RWPE2 (cell line): Measurements from ENCODE around the gene CLMN.

Experiments used
- ATAC-seq: fragments of 200-7000 bp; cut with Tn5 transposase; 3 replicates; pipeline ENCODE4 v1.9.1; 2021; ENCODE audit warnings: low read depth
- DNase-seq: peaks from one replicate; pipeline ENCODE4 v3.0.0-alpha.2; 2020; ENCODE audit warnings: low spot score
- H3K27ac ChIP-seq: fragments of 450-650 bp; 2 replicates; pipeline ENCODE4 v1.5.1; 2017; ENCODE audit warnings: mild to moderate bottlenecking; ENCODE audit not compliant: poor library complexity, severe bottlenecking
- H3K27me3 ChIP-seq: fragments of 250-450 bp; sonication (Bioruptor Pico); 2 replicates; pipeline ENCODE4 v1.5.1; 2021; ENCODE audit warnings: mild to moderate bottlenecking, moderate library complexity; ENCODE audit not compliant: insufficient read depth, poor library complexity, severe bottlenecking
- H3K36me3 ChIP-seq: fragments of 250-450 bp; sonication (Bioruptor Pico); 2 replicates; pipeline ENCODE4 v1.5.1; 2020; ENCODE audit warnings: low read depth, mild to moderate bottlenecking, moderate library complexity
- H3K4me1 ChIP-seq: fragments of 250-450 bp; sonication (Bioruptor Pico); 2 replicates; pipeline ENCODE4 v1.5.1; 2021; ENCODE audit warnings: mild to moderate bottlenecking, moderate library complexity; ENCODE audit not compliant: insufficient read depth, poor library complexity, severe bottlenecking
- H3K4me3 ChIP-seq: fragments of 250-450 bp; sonication (Bioruptor Pico); 2 replicates; pipeline ENCODE4 v1.5.1; 2021; ENCODE audit warnings: mild to moderate bottlenecking, moderate library complexity; ENCODE audit not compliant: severe bottlenecking
- H3K9me3 ChIP-seq: fragments of 250-450 bp; sonication (Bioruptor Pico); 2 replicates; pipeline ENCODE4 v1.5.1; 2021; ENCODE audit warnings: mild to moderate bottlenecking, moderate library complexity; ENCODE audit not compliant: severe bottlenecking
- CTCF ChIP-seq: fragments of 450-650 bp; IDR thresholded peaks from one replicate; pipeline ENCODE4 v1.5.1; 2017; ENCODE audit warnings: mild to moderate bottlenecking, moderate library complexity; ENCODE audit not compliant: poor library complexity, severe bottlenecking

The CLMN gene

GRCh38 chr14:95314609-95315008 lies 5.1 kb downstream of the CLMN start:
- DNase-seq (peak; percentile 90), ATAC-seq (peak; percentile 91)
- Histone ChIP-seq H3K27me3 (no peaks in the 10 kb centered on the region), H3K36me3 (no peaks in the 10 kb centered on the region), H3K4me1 (peaks cover 27% of the 10 kb centered on the region), H3K4me3 (no peak overlapping the region), H3K27ac (peak overlapping the region; percentile 34), H3K9me3 (no peaks in the 10 kb centered on the region)
- TF ChIP-seq CTCF = no peak

GRCh38 chr14:95313707-95314106 lies 6.0 kb downstream of the CLMN start:
- Histone ChIP-seq H3K27me3 (no peaks in the 10 kb centered on the region), H3K36me3 (no peaks in the 10 kb centered on the region), H3K9me3 (no peaks in the 10 kb centered on the region), H3K4me3 (no peak overlapping the region), H3K4me1 (peaks cover 27% of the 10 kb centered on the region), H3K27ac (peak overlapping the region; percentile 34)
- no peak for DNase-seq
- ATAC-seq = peak; percentile 76
- TF ChIP-seq CTCF = no peak

- H3K36me3 ChIP-seq = no peaks in the 10 kb centered on the region
- H3K4me3 ChIP-seq = no peak overlapping the region
- H3K4me1 ChIP-seq = peaks cover 23% of the 10 kb centered on the region
- no peak for DNase-seq
- H3K27me3 ChIP-seq = no peaks in the 10 kb centered on the region
- no peak for ATAC-seq
- H3K27ac ChIP-seq = peak overlapping the region; percentile 34
- no peak for TF ChIP-seq CTCF
- no peaks in the 10 kb centered on the region for H3K9me3 ChIP-seq
Measured at GRCh38 chr14:95313190-95313589, 6.5 kb downstream of the CLMN start.

GRCh38 chr14:95312311-95312710 lies 7.4 kb downstream of the CLMN start:
- ATAC-seq (no peak), DNase-seq (no peak)
- TF ChIP-seq CTCF = no peak
- H3K27me3 ChIP-seq = no peaks in the 10 kb centered on the region
- H3K4me3 ChIP-seq = no peak overlapping the region
- no peak overlapping the region for H3K27ac ChIP-seq
- no peaks in the 10 kb centered on the region for H3K9me3 ChIP-seq
- H3K4me1 ChIP-seq = peaks cover 22% of the 10 kb centered on the region
- H3K36me3 ChIP-seq = no peaks in the 10 kb centered on the region

GRCh38 chr14:95311752-95312151 lies 8.0 kb downstream of the CLMN start:
- no peaks in the 10 kb centered on the region for H3K27me3 ChIP-seq
- no peak for DNase-seq

More at GRCh38 chr14:95311752-95312151, 8.0 kb downstream of the CLMN start:
- H3K4me3 ChIP-seq = no peak overlapping the region
- no peak for TF ChIP-seq CTCF
- H3K4me1 ChIP-seq = peaks cover 22% of the 10 kb centered on the region
- no peak for ATAC-seq
- no peaks in the 10 kb centered on the region for H3K36me3 ChIP-seq
- H3K9me3 ChIP-seq = no peaks in the 10 kb centered on the region
- H3K27ac ChIP-seq = no peak overlapping the region
